DMS153 treated with DMSO at 0.1 percent for 48 hours (cell line): ENCODE measurements around the gene SACM1L.

Source experiments
- DNase-seq: peaks from one replicate; lab custom pipeline; 2025; ENCODE audit not compliant: unreplicated experiment; lab: John Stamatoyannopoulos, UW

Gene SACM1L

DNA sequence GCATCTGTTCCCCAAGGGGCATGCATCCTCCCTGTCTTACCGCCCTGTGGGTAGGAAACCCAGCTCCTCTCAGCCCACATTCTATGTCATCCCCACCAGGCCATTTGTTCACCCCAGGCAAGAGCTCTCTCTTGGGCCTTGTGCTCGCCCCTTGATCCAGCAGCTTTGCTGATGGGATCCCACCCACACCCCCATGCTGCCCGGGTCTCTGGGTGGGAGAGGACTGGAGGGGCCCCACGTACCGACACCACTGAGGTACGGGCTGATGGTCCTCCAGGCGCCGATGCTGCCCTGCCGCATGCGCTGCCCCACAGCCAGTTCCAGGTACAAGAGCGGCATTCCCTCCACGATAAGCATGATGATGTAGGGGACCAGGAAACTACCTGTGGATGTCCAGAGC, 92.6 kb downstream of the SACM1L start:
- no peak for DNase-seq

DNA sequence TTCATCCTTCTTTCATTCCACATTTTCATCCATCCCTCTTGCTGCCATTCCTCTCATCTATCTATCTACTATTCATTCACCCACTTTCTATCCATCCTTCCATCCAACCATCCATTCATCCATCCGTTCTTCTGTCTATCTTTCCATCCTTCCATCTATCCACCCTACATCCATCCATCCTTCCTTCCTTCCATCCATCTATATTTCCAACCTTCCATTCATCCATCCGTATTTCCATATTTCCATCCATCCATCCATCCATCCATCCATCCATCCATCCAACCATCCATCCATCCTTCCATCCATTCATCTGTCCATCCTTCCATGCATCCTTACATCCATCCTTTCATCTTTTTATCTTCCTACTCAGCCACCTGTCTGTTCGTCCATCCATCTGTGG, 93.2 kb downstream of the SACM1L start:
- DNase-seq, result no peak

DNA sequence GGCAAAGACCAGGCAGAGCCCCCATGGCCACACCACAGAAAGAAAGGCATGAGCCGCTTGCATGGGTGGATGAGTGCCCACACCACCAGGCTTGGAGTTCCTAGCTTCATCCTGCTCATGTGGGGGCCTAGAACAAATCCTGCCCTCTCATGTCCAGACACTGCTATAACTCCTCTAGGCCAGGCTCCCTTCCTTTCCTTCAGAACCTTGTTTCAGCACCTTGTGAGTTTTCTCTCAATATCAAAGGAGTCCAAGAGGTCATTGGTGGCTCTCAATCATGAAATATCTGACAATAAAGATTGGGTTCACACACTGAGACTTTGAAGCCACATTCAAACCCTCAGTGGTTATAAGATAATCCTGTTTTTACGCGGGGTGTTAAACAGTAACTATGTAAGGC, 94.5 kb downstream of the SACM1L start:
- no peak for DNase-seq

DNA sequence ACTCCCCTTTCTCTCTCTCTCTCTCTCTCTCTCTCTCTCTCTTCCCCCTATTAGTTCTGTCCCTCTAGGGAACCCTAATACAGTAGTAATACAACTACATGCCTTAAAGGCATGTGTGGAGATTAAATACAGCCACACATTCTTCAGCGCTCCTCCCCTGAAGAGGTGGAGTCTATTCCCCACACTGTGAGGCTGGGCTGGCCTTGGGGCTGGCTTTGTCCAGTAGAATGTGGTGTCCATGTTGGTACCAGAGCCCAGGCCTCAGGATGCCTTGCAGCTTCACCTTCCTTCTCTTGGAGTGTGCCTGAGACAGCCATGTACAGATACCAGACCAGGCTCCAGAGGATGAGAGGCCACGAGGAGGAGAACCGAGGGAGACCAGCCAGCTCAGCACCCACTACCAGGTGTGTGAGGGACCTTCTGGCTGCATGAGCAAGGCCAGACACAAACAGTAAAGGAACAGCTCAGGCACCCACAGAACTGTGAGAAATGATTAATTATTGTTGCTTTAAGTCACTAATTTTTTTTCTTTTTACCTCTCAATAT, 96.5 kb downstream of the SACM1L start:
- DNase-seq, result no peak

DNA sequence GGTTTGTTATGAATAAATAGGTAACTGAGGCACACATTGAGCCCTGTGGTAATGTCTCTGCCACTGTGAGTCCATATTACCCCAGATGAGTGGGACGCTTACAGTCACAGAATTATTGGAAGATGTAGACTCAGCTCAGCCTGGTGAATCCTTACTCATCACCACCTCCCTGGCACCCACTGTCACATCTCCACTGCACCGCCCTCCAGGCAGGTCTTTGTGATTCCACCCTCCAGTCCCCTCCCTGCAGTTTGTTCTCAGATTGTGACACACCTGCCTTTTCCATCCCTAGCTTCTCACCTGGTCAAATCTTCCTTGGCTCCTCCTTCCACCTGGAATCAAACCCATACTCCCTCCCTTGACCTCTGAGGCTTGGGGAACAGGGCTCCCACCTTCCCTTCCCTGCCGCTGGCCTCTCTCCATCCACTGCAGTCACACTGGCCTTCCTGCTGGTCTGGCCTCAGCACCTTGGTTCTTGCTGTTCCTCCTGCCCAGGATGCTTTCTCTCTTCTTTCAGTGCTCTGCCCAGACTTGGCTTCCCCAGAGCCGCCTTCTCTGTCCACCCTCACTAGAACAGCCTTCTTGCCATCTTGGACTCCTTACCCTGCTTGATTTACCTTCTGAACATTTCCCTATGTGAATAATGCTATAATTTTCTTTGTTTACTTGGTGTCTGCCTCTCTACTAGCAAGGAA, 97.8 kb downstream of the SACM1L start:
- DNase-seq, result no peak

DNA sequence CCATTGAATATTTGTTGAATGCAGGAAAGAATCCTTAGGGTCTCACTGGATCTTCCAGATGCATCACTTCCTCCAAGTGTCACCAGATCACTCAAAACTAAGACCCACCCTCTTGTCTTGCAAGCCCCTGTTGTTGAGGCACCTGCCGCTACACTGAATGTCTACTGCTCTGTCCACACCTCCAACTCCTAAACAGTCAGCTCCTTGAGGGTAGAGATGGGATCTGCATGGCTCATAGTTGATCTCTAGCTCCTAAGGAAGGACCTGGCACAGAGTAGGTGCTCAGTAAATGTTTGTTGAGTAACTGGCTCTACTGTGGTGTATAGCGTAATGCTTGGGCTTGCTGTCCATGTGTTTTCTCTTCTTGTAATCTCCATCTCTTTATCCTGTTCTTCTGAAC, 98.4 kb downstream of the SACM1L start:
- DNase-seq, result no peak

- DNase-seq, result no peak
Observed at GRCh38 chr3:45789235-45789812, 100.1 kb downstream of the SACM1L start.

DNA sequence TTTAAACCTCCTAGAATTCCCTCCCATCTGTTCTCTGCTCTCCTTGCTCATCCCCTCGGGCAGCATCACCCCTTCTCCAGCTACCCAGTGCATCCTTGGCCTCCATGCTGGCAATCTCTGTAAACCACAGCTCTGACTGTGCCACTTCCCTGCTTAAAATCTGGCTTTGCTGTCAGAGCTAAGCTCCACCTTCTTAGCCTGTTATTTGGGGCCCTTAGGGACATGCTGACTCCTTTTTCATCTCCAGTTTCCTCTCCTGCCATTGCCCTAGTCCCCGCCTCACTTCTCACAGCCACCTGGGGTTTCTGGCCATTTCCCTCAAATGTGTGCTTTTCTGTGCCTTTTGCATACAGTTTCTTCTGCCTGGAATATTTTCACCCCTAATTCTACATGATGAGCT, 101.4 kb downstream of the SACM1L start:
- no peak for DNase-seq

DNA sequence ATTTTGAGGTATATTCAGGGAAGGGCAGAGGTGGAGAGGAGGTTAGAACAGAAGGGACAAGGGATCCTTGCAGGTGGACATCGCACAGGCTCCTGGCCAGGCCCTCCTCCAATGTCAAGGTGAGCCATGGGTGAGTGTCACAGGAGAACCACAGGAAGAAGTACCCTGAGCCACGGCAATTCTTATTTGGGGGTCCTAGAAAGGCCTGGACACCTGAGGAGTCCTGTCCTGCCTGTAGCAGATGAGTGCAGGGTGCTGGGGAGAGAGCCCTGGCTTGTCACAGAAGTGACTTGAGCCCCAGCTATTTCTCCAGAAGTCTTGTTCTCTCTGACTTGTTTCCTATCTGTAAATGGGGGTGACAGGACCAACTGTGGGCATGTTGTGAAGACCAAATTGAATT, 102.8 kb downstream of the SACM1L start:
- no peak for DNase-seq

DNA sequence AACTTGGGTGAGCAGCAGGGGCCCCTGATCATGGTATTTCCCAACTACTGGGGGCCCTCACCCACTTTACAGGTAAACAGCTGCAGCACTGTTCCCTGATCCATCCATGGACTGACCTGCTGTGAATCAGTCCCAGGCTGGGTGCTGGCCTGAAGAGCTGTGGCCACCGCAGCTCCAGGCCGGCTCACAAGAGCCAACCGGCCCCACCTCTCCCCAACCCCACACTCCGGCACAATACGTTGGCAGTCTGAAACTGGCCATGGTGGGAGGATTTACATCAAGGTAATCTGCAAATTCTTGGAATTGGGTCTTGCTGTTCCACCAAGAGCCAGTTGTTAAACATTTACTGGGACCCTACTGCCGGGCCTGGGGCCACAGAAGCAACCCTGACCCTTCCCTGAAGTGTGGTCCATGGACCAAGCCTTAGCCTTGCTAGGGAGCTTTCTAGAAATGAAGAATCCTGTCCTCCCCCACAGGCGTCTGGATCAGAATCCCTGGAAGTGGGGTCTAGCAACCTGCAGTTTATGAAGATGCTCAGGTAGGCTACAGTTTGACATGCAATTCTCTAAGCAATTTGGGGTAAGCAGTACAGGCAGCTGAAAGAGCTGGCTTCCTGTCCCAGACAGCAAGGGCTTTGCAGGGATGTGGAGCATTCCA, 103.4 kb downstream of the SACM1L start:
- no peak for DNase-seq

DNA sequence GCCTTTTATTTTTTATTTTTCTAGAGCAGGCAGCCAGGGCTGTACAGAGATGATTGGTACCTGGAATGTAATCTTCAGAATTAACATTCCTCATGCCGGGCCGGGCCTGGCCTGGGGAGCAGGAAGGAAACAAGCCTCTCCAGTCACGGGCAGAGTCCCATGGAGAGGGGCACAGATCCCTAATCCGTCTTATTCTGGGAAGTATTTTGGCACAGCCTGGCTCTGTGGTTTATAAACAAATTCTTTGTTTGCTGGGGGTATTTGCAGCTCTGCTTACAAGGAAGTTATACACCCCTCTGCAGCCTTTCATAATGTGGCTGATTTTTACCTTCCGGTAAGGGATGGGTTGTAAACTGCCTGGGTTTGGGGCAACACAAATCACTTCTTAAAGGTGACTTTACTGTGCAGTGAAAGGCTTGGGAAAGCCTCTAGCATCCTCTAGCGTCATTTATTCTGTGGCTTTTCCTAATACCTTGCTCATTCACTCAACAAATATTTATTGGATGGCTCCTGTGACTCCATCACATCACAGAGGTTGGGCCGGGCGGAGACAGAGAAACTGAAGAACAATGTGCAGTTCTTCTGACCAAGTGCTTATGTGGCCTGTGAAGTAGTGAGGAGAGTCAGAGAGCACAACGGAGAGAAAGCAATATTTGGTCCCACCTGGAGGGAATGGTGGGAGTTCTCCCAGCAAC, 104.4 kb downstream of the SACM1L start:
- DNase-seq, result no peak

GRCh38 chr3:45794177-45794560, 105.0 kb downstream of the SACM1L start:
- no peak for DNase-seq

- no peak for DNase-seq
Observed at GRCh38 chr3:45794660-45795059, 105.5 kb downstream of the SACM1L start.
